GM12801 (cell line): ENCODE results near the gene HSPB8.

Experiments used
- TF ChIP-seq, protein P1 (sequence below): IDR thresholded peaks from one replicate; pipeline ENCODE4 v1.5.1; 2011; ENCODE audit warnings: control low read depth; ENCODE audit not compliant: insufficient read length; ENCODE audit errors: extremely low read depth

HSPB8 gene

DNA sequence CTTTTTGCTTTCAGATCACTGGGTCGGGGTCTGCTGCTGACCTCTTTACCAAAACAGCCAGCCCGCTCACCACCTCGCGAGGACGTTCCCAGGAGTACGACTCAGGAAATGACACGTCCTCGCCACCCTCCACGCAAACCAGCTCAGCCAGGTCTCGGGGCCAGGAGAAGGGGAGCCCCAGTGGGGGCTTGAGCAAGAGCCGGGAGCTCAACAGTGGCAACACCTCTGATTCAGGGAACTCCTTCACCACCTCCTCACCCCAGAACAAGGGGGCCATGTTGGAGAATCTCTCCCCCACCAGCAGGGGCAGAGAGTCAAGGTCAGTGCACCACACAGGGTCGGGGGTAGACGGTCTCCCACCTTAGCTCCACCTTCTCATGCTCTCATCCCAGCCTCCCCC, 33.4 kb upstream of the HSPB8 start:
- TF ChIP-seq, protein P1, sequence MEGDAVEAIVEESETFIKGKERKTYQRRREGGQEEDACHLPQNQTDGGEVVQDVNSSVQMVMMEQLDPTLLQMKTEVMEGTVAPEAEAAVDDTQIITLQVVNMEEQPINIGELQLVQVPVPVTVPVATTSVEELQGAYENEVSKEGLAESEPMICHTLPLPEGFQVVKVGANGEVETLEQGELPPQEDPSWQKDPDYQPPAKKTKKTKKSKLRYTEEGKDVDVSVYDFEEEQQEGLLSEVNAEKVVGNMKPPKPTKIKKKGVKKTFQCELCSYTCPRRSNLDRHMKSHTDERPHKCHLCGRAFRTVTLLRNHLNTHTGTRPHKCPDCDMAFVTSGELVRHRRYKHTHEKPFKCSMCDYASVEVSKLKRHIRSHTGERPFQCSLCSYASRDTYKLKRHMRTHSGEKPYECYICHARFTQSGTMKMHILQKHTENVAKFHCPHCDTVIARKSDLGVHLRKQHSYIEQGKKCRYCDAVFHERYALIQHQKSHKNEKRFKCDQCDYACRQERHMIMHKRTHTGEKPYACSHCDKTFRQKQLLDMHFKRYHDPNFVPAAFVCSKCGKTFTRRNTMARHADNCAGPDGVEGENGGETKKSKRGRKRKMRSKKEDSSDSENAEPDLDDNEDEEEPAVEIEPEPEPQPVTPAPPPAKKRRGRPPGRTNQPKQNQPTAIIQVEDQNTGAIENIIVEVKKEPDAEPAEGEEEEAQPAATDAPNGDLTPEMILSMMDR, result no peak

DNA sequence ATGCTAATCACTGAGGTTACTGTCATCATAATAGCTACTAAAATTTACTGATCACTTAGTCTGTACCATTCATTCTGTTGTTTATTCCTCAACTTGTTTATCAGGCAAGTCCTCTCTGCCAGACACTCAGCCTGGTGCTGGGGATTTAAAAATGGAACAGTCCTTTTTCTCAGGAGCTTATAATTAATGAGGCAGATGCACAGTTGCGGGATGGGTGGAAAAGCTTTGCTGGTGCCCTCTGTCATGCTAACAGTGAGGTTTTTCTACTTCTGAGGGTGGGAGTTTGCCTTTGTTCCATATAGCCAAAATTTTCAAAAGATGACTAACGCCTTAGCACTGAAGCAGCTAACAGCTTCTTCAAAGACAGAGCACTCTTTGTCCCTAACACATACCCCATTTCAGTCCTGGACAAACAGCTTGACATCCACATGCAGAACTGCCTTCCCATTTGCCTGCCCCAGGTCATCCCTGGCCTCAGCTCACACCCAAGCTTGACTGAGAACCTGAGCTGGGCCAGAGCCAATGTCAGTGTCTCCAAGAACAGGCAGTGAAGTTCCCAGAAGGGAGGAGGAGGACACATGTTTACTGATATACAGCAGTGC, 30.8 kb upstream of the HSPB8 start:
- TF ChIP-seq, protein P1, result no peak

DNA sequence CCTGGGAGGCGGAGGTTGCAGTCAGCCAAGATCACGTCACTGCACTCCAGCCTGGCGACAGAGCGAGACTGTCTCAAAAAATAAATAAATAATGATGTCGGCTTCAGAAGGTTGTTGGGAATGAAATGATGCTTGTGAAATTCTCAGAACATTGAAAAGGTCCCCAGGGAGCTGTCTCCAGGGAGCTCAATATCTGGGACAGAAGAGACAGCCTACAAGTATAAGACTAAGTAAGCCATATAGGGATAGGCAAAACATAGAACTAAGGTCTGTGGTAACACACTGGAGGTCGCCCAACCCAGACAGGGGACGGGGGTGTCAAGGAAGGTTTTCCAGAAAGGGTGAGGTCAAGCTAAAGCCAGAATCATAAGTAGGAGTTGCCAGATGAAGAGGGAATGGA, 29.5 kb upstream of the HSPB8 start:
- TF ChIP-seq, protein P1, result no peak

DNA sequence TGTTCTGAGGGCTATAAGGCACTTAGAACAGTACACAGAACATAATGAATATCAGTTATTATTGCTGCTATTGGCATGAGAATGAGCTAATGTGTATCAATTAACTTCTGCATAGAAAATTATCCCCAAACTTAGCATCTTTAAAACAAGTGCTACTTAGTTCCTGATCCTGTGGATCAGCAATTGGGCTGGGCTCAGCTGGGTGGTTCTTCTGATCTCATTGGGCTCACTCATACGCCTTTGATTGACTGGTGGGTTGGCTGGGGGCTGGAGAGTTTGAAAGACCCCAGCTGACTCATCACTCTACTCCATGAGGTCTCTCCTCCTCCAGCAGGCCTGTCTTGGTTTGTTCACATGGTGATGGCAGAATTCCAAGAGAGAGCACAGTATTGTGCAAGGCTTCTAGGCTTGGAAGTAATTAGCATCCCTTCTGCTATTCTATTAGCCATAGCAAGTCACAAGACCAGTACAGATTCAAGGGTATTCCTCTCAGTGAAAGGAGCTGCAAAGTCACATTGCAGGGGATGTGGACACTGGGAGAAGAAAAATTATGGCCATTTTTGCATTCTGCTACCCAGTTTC, 27.2 kb upstream of the HSPB8 start:
- TF ChIP-seq, protein P1, result no peak

DNA sequence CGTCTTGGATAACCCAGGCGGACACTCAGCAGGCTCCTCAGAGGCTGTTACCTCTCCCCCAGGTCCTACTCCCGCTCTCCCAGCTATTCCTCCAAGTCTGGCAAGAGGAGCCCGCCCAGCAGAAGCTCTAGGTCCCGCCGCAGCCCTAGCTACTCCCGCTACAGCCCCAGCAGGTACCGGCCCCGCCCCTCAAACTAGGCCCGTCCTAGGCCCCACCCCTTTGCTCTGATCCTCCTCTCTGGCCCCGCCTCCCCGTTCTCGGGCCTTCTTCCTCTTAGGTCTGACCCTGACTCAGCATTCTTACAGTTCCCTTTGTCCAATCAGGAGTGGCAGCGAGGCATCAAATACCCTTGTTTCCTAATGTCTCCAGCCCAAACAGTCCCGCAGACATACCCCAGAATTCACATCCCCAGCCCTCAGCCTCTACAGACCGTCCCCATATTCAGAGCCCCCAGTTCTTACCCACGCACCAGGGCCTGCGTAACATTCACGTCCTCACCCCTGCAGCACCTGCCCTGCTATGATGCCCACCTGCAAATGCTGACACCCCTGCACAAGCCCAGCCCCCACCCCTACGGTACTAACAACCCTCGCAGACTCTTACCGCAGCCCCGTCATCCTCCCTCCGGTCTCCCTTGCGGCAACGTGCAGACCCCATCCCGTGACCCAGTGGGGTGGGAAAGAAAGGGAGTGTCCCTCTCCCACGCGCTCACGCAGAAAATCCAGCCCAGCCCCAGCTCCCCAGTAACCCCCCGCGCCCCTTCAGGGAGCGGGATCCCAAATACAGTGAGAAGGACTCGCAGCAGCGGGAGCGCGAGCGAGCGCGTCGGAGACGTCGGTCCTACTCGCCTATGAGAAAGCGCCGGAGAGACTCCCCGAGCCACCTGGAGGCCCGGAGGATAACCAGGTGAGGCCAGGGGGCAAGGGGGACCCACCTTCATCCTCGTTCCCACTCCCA, 25.0 kb upstream of the HSPB8 start:
- TF ChIP-seq, protein P1, result no peak

DNA sequence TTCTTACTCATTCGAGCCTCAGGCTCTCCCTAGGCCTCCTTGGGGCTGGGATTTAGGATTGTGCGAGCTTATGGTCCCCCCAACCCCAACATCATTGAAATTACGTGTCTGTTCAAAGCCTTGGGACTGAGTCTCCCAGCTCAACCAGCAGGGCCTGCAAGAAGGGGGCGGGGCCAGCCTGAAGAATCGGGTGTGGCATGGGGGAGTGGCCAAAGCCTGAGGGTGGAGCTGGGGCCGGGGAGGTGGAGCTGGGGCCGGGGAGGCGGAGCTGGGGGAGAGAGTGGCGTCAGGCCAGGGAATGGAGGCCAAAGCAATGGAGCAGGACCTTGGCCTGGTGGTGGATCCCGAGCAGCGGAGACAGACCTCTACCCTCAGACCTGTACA, 24.3 kb upstream of the HSPB8 start:
- TF ChIP-seq, protein P1, result no peak

DNA sequence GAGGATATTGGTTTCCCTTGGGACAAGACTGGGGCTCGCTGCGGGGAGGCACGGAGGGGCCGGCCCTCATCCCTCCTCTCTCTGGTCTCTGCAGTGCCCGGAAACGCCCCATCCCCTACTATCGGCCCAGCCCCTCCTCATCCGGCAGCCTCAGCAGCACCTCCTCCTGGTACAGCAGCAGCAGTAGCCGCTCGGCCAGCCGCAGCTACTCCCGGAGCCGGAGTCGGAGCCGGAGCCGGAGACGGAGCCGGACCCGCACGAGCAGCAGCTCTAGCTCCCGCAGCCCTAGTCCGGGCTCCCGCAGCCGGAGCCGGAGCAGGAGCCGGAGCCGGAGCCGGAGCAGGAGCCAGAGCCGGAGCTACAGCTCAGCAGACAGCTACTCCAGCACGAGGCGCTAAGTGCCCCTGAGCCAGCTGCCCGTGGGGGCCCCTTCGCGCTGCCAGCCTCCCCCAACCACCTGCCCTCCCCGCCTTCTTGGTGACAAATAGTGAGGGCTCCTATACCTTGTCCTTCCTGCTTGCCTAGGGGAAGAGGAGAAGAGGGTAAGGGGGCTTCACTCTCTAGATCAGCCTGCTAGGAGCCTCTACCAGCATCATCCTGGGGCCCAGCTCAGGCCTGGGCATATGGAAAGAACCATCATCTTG, 22.2 kb upstream of the HSPB8 start:
- TF ChIP-seq, protein P1, result no peak
